Skin of body (tissue), 2 donors: Measurements from ENCODE around the gene BSND. TPM values are rescaled to one million over a fixed set of nuclear protein-coding genes. Genes with fewer than 3 reads are reported as not detected.
"Not testable (repeated sequence)": the region's sequence is repeated elsewhere in the genome, so short reads cannot be mapped to it uniquely, and the experiment has no call there.

Experiments used
- DNase-seq: peaks from one replicate; lab custom pipeline; 2025; lab: John Stamatoyannopoulos, UW
- total RNA-seq: library from RNA; depleted of rRNA; stranded (reverse); fragments of >200 nt; gene quantifications from one replicate; pipeline ENCODE4 v1.2.3, GENCODE V29; 2014

BSND gene
- total RNA-seq, 1 donor from 2014 or later = not detected

- DNase-seq = no peak
Measured at GRCh38 chr1:55015731-55016620, 17.2 kb downstream of the BSND start.

GRCh38 chr1:55018395-55018794, 19.7 kb downstream of the BSND start:
- DNase-seq = no peak

- DNase-seq = peak; percentile 25
Measured at GRCh38 chr1:55021942-55022546, 23.3 kb downstream of the BSND start.

GRCh38 chr1:55024163-55024562, 25.4 kb downstream of the BSND start:
- DNase-seq = not testable (repeated sequence)

- not testable (repeated sequence) for DNase-seq
Measured at GRCh38 chr1:55026682-55027081, 27.9 kb downstream of the BSND start.

GRCh38 chr1:55031098-55031497, 32.4 kb downstream of the BSND start:
- not testable (repeated sequence) for DNase-seq

- no peak for DNase-seq
Measured at GRCh38 chr1:55033265-55033614, 34.5 kb downstream of the BSND start.

- DNase-seq = no peak
Measured at GRCh38 chr1:55034476-55035133, 35.9 kb downstream of the BSND start.

- no peak for DNase-seq
Measured at GRCh38 chr1:55035904-55036303, 37.2 kb downstream of the BSND start.

GRCh38 chr1:55037733-55038551, 39.2 kb downstream of the BSND start:
- DNase-seq = no peak

- no peak for DNase-seq
Measured at GRCh38 chr1:55038552-55038838, 39.8 kb downstream of the BSND start.

- DNase-seq = no peak
Measured at GRCh38 chr1:55038974-55039341, 40.2 kb downstream of the BSND start.

GRCh38 chr1:55039342-55040082, 40.8 kb downstream of the BSND start, which contains the start of gene PCSK9:
Gene PCSK9 (plus strand): TSS chr1:55039548. CDS start chr1:55039838, 290 bp downstream.
- DNase-seq = peak; percentile 60

GRCh38 chr1:55040083-55040932, 41.6 kb downstream of the BSND start:
- peak; percentile 37 for DNase-seq

GRCh38 chr1:55040933-55041494, 42.3 kb downstream of the BSND start:
- no peak for DNase-seq

GRCh38 chr1:55041613-55042012, 42.9 kb downstream of the BSND start:
- no peak for DNase-seq

GRCh38 chr1:55043011-55043410, 44.3 kb downstream of the BSND start:
- no peak for DNase-seq

GRCh38 chr1:55043726-55044125, 45.0 kb downstream of the BSND start:
- no peak for DNase-seq

- no peak for DNase-seq
Measured at GRCh38 chr1:55044617-55045397, 46.1 kb downstream of the BSND start.
